K562 (cell line): ENCODE measurements around the gene CAPN12. TPM values are rescaled to one million over a fixed set of nuclear protein-coding genes. Genes with fewer than 3 reads are reported as not detected.
A peak's percentile ranks its signal among the peaks of the same experiment; 100 is the strongest.

Experiments
- ARHGAP35 ChIP-seq: fragments of 450-650 bp; IDR thresholded peaks from 2 replicates; pipeline ENCODE4 v1.6.1; 2018; ENCODE audit not compliant: partially characterized antibody
- BACH1 ChIP-seq: fragments of 200-800 bp; sonication (Bioruptor generic); IDR thresholded peaks from 2 replicates; pipeline ENCODE4 v1.6.1; 2016; ENCODE audit warnings: missing genetic modification characterization, missing compliant biosample characterization
- CREBBP ChIP-seq: IDR thresholded peaks from one replicate; pipeline ENCODE4 v1.6.1; 2012; ENCODE audit warnings: low read depth, mild to moderate bottlenecking, control low read depth, inconsistent platforms, low read length
- FOXK1 ChIP-seq: sonication (generic); formaldehyde crosslinking; IDR thresholded peaks from 2 replicates; pipeline ENCODE4 v1.8.0; 2022; ENCODE audit warnings: missing genetic modification reagents, mild to moderate bottlenecking, borderline replicate concordance
- HSF4 ChIP-seq: fragments of 250-450 bp; sonication (Bioruptor Pico); IDR thresholded peaks from 2 replicates; pipeline ENCODE4 v2.1.2; 2022; ENCODE audit warnings: mild to moderate bottlenecking, moderate library complexity, borderline replicate concordance
- IFI16 ChIP-seq: fragments of 250-450 bp; sonication (Bioruptor Pico); IDR thresholded peaks from 2 replicates; pipeline ENCODE4 v2.1.2; 2022; ENCODE audit warnings: mild to moderate bottlenecking, inconsistent platforms
- MYNN ChIP-seq, 2 experiments: sonication (generic); formaldehyde crosslinking in 1 of 2; IDR thresholded peaks; 2 replicates each; pipeline versions ENCODE4 v1.5.0 to v1.6.1; 2016 to 2020; ENCODE audit warnings: antibody characterized with exemption in 1 of 2, missing genetic modification reagents in 1 of 2
- PHF8 ChIP-seq: fragments of 200-600 bp; sonication (generic); IDR thresholded peaks from 2 replicates; pipeline ENCODE4 v1.6.1; 2012; ENCODE audit warnings: mixed run types, mild to moderate bottlenecking, inconsistent platforms, low read length, moderate library complexity, borderline replicate concordance
- SRSF9 ChIP-seq: fragments of 200-400 bp; formaldehyde crosslinking; IDR thresholded peaks from 2 replicates; pipeline ENCODE4 v1.6.1; 2017; ENCODE audit warnings: low read depth, low read length, borderline replicate concordance
- ZFPM2 ChIP-seq: fragments of 250-450 bp; sonication (Bioruptor Pico); IDR thresholded peaks from 2 replicates; pipeline ENCODE4 v1.5.1; 2022; ENCODE audit warnings: mild to moderate bottlenecking
- ZNF12 ChIP-seq: sonication (generic); formaldehyde crosslinking; IDR thresholded peaks from 2 replicates; pipeline ENCODE4 v1.4.0; 2020; ENCODE audit warnings: mild to moderate bottlenecking, missing genetic modification reagents
- ZNF217 ChIP-seq: sonication (generic); formaldehyde crosslinking; IDR thresholded peaks from 2 replicates; pipeline ENCODE4 v1.8.0; 2022; ENCODE audit warnings: mild to moderate bottlenecking, missing genetic modification reagents
- ZNF668 ChIP-seq: fragments of 250-450 bp; sonication (Bioruptor Pico); IDR thresholded peaks from 2 replicates; pipeline ENCODE4 v1.8.0; 2022; ENCODE audit warnings: mild to moderate bottlenecking, inconsistent platforms
- ZNF830 ChIP-seq: fragments of 250-450 bp; sonication (Bioruptor Pico); IDR thresholded peaks from 2 replicates; pipeline ENCODE4 v1.5.0; 2021; ENCODE audit warnings: mild to moderate bottlenecking
- polyA plus RNA-seq, 8 experiments: library from polyadenylated mRNA; depleted of rRNA in 4 of 8; stranded (reverse) in 5 of 8; unstranded in 3 of 8; fragments of >200 nt; fragmentation: Nextera tagmentation in 2 of 8; fragmentation: Illumina TruSeq in 1 of 8; extraction: Ambion mirVana in 2 of 8; extraction: Trizol in 1 of 8; gene quantifications; 2 replicates each; pipeline versions ENCODE4 v1.2.1 to v1.2.3, GENCODE V29; 2011 to 2014; ENCODE audit warnings: inconsistent platforms in 1 of 8, missing spikeins in 1 of 8
- total RNA-seq, 7 experiments: library from RNA; depleted of rRNA in 6 of 7; stranded (reverse); fragments of >200 nt in 6 of 7; fragmentation: Illumina TruSeq in 2 of 7; extraction: Trizol in 2 of 7; gene quantifications; 2 replicates each; pipeline versions ENCODE4 v1.2.1 to v1.2.3, GENCODE V29; 2011 to 2021; ENCODE audit warnings: low replicate concordance in 1 of 7
- TF ChIP-seq, protein P1 (sequence below): fragments of 250-450 bp; sonication (Bioruptor Pico); IDR thresholded peaks from 2 replicates; pipeline ENCODE4 v1.5.0; 2021
- TF ChIP-seq, protein P2 (sequence below): IDR thresholded peaks from 2 replicates; pipeline ENCODE4 v1.6.1; 2012; ENCODE audit warnings: low read depth, low read length, improper control_type of control experiment, borderline replicate concordance
- TF ChIP-seq, protein P3 (sequence below): sonication (generic); formaldehyde crosslinking; IDR thresholded peaks from 2 replicates; pipeline ENCODE4 v1.9.0; 2022; ENCODE audit warnings: mild to moderate bottlenecking, missing genetic modification reagents
- TF ChIP-seq, protein P4 (sequence below): fragments of 250-450 bp; sonication (Bioruptor Pico); IDR thresholded peaks from 2 replicates; pipeline ENCODE4 v1.5.0; 2021; ENCODE audit warnings: mild to moderate bottlenecking, borderline replicate concordance

CAPN12 gene
- total and polyA plus RNA-seq, 9 of the 15 experiments (the other 6 are each of a cell fraction or from before 2014, with no cell fraction given), result 0.83 to 7.0 (median 1.6) TPM

DNA sequence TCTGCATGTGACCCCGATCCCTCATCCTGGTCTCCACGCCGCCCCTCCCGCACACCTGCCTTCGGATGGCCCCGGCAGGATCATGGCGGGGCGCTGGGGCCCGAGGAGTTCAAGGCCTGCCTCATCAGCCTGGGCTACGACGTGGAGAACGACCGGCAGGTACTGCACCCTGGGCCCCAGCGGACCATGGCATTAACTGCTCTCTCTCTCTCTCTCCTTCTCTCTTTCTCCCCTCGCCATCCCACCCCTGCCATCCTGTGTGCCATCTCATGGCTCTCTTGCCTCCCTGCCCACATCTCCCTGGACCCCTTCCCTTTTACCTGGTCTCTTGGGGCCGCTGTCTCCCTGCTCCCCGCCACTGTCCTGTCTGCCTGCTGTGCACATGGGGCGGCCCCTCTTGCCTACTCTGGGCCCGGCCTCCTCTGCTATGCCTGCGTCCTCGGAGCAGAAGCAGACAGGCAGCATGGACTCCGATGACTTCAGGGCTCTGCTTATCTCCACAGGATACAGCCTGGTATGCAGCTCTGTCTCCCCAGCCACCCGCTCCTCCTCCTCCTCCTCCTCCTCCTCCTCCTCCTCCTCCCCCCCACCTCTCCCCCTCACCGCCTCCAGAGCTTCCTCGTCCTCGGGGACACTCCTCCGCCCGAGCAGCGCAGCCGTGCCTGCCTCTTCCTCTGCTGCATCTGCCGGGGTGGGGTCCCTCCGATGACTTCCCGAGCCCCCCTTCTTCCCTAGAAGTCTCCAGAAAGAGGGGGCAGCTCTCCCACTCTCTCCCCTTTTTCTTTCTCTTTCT lies 16.2 kb downstream of the CAPN12 start (continued):
- TF ChIP-seq FOXK1 (CRISPR knock-in tag), result no peak
- peak; percentile 50 for TF ChIP-seq ARHGAP35
- TF ChIP-seq, protein P1, sequence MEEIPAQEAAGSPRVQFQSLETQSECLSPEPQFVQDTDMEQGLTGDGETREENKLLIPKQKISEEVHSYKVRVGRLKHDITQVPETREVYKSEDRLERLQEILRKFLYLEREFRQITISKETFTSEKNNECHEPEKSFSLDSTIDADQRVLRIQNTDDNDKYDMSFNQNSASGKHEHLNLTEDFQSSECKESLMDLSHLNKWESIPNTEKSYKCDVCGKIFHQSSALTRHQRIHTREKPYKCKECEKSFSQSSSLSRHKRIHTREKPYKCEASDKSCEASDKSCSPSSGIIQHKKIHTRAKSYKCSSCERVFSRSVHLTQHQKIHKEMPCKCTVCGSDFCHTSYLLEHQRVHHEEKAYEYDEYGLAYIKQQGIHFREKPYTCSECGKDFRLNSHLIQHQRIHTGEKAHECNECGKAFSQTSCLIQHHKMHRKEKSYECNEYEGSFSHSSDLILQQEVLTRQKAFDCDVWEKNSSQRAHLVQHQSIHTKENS (CRISPR knock-in tag), result no peak
- TF ChIP-seq, protein P2, sequence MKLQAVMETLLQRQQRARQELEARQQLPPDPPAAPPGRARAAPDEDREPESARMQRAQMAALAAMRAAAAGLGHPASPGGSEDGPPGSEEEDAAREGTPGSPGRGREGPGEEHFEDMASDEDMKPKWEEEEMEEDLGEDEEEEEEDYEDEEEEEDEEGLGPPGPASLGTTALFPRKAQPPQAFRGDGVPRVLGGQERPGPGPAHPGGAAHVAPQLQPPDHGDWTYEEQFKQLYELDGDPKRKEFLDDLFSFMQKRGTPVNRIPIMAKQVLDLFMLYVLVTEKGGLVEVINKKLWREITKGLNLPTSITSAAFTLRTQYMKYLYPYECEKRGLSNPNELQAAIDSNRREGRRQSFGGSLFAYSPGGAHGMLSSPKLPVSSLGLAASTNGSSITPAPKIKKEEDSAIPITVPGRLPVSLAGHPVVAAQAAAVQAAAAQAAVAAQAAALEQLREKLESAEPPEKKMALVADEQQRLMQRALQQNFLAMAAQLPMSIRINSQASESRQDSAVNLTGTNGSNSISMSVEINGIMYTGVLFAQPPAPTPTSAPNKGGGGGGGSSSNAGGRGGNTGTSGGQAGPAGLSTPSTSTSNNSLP, result no peak
- no peak for TF ChIP-seq ZNF12 (CRISPR knock-in tag)
- TF ChIP-seq PHF8, result no peak
- no peak for TF ChIP-seq ZFPM2 (CRISPR knock-in tag)
- no peak for TF ChIP-seq SRSF9
- no peak for TF ChIP-seq ZNF668 (CRISPR knock-in tag)
- no peak for TF ChIP-seq HSF4 (CRISPR knock-in tag)
- no peak for TF ChIP-seq IFI16 (CRISPR knock-in tag)
- TF ChIP-seq, protein P3, sequence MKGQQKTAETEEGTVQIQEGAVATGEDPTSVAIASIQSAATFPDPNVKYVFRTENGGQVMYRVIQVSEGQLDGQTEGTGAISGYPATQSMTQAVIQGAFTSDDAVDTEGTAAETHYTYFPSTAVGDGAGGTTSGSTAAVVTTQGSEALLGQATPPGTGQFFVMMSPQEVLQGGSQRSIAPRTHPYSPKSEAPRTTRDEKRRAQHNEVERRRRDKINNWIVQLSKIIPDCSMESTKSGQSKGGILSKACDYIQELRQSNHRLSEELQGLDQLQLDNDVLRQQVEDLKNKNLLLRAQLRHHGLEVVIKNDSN (CRISPR knock-in tag), result no peak
- TF ChIP-seq ZNF217 (CRISPR knock-in tag), result no peak
- TF ChIP-seq ZNF830, result no peak
- TF ChIP-seq, protein P4, sequence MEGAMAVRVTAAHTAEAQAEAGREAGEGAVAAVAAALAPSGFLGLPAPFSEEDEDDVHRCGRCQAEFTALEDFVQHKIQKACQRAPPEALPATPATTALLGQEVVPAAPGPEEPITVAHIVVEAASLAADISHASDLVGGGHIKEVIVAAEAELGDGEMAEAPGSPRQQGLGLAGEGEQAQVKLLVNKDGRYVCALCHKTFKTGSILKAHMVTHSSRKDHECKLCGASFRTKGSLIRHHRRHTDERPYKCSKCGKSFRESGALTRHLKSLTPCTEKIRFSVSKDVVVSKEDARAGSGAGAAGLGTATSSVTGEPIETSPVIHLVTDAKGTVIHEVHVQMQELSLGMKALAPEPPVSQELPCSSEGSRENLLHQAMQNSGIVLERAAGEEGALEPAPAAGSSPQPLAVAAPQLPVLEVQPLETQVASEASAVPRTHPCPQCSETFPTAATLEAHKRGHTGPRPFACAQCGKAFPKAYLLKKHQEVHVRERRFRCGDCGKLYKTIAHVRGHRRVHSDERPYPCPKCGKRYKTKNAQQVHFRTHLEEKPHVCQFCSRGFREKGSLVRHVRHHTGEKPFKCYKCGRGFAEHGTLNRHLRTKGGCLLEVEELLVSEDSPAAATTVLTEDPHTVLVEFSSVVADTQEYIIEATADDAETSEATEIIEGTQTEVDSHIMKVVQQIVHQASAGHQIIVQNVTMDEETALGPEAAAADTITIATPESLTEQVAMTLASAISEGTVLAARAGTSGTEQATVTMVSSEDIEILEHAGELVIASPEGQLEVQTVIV (CRISPR knock-in tag), result no peak
- TF ChIP-seq CREBBP, result no peak
- TF ChIP-seq BACH1 (tag), result no peak
- no peak for TF ChIP-seq MYNN (IDR thresholded peaks at IDR 0.05)
- TF ChIP-seq MYNN (CRISPR knock-in tag; IDR thresholded peaks at IDR 0.05), result no peak
